K562 (cell line): Measurements from ENCODE around the gene B3GLCT.

ENCODE experiments used
- CHD2 ChIP-seq: IDR thresholded peaks from 2 replicates; pipeline ENCODE4 v1.6.1; 2011; ENCODE audit warnings: low read depth, low read length
- IRF9 ChIP-seq: fragments of 450-650 bp; IDR thresholded peaks from 2 replicates; pipeline ENCODE4 v1.6.1; 2016; ENCODE audit warnings: missing biosample characterization, missing genetic modification characterization

- TF ChIP-seq IRF9 (tag) (no peak), CHD2 (no peak)
These were observed 7.5 kb upstream of the B3GLCT start for GRCh38 chr13:31192306-31192705.
